Muscle layer of colon (tissue), 2 donors: ENCODE results near the gene PASK.
A peak's percentile ranks its signal among the peaks of the same experiment; 100 is the strongest.

Experiments
- H3K27ac ChIP-seq: one replicate; pipeline ENCODE4 v1.7.0; 2013; ENCODE audit warnings: low read depth, mild to moderate bottlenecking, low read length, moderate library complexity
- H3K27me3 ChIP-seq, 2 donors: one replicate each; pipeline ENCODE4 v1.7.0; 2013; ENCODE audit warnings: low read length in 2 of 2, mild to moderate bottlenecking in 2 of 2; ENCODE audit not compliant: insufficient read depth in 2 of 2, control insufficient read depth in 1 of 2
- H3K36me3 ChIP-seq: one replicate; pipeline ENCODE4 v1.7.0; 2013; ENCODE audit warnings: mild to moderate bottlenecking, low read length; ENCODE audit not compliant: insufficient read depth
- H3K4me1 ChIP-seq: one replicate; pipeline ENCODE4 v1.7.0; 2013; ENCODE audit warnings: mild to moderate bottlenecking, low read length; ENCODE audit not compliant: insufficient read depth
- H3K4me3 ChIP-seq, 2 donors: one replicate each; pipeline ENCODE4 v1.7.0; 2013; ENCODE audit warnings: low read length in 2 of 2, low read depth in 1 of 2, mild to moderate bottlenecking in 1 of 2, moderate library complexity in 1 of 2
- H3K9ac ChIP-seq: one replicate; pipeline ENCODE4 v1.7.0; 2013; ENCODE audit warnings: low read length
- H3K9me3 ChIP-seq: one replicate; pipeline ENCODE4 v1.7.0; 2013; ENCODE audit warnings: mild to moderate bottlenecking, low read length
- donor health status: abdominal sarcoma.
- donor health status: Adenocarcinoma of cecum.

Gene PASK

DNA sequence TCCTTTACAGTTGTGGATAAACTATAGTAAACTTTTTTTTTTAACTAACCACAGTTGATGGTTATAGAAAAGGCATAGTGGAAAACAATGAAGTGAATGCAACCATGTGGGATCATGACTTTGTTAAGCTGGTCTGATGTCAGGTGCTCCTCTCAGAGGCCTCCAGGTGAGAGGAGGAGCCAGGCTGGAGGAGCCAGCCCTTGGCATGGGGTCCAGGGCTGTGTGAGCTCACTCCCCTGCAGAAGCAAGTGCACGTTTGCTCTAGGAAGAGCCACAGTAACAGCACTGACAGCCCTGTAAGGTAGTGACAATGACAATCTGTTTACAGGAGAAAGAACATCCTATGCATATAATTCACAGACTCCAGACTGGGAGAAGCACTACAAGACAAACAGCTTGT, 6.7 kb upstream of the PASK start:
- Histone ChIP-seq H3K27ac (no peak overlapping the region), H3K4me3 (no peak overlapping the region), H3K27me3 (no peaks in the 10 kb centered on the region), H3K9me3 (no peaks in the 10 kb centered on the region), H3K9ac (no peak overlapping the region), H3K4me1 (peaks cover 16% of the 10 kb centered on the region), H3K36me3 (peaks cover 35% of the 10 kb centered on the region)

DNA sequence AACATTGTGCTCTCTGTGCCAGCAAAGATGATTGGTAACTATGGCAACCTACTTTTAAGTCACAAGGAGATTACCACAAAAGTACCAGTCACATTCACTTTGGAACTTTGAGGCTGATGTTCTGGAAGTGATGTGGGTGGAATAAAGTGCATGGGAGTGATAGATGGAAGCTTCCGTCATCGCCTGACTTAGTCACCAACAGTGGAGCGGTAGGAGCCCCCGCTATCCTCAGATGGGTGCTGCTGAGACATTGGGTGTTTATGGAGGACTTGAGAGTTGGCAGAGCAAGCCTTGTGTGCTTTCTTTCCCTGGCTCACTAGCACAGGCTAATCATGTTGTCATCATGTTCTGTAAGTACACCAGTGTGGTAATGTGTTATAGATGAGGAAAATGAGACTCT, 5.6 kb upstream of the PASK start:
- no peaks in the 10 kb centered on the region for H3K27me3 ChIP-seq
- H3K27ac ChIP-seq = no peak overlapping the region
- no peak overlapping the region for H3K4me3 ChIP-seq
- H3K36me3 ChIP-seq = peaks cover 35% of the 10 kb centered on the region
- no peak overlapping the region for H3K9ac ChIP-seq
- peaks cover 18% of the 10 kb centered on the region for H3K4me1 ChIP-seq
- no peaks in the 10 kb centered on the region for H3K9me3 ChIP-seq

DNA sequence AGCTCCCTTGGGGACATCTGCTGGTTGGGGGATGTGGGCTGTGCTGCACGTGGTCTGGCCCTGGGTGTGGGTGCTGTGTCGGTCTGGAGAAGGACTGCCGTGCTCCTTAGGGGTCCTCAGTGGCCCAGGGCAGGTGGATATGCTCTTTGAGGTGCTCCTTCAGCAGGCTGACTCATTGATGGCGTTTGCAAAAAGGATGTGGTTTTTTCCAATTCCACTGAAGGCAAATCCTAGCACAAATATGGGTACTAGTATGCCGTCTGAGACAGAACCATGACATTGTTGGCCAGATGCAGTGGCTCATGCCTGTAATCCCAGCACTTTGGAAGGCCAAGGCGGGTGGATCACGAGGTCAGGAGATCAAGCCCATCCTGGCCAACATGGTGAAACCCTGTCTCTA, 4.3 kb upstream of the PASK start:
- no peak overlapping the region for H3K4me3 ChIP-seq
- H3K36me3 ChIP-seq = peaks cover 26% of the 10 kb centered on the region
- no peaks in the 10 kb centered on the region for H3K9me3 ChIP-seq
- no peak overlapping the region for H3K27ac ChIP-seq
- no peaks in the 10 kb centered on the region for H3K27me3 ChIP-seq
- no peak overlapping the region for H3K9ac ChIP-seq
- peaks cover 20% of the 10 kb centered on the region for H3K4me1 ChIP-seq

DNA sequence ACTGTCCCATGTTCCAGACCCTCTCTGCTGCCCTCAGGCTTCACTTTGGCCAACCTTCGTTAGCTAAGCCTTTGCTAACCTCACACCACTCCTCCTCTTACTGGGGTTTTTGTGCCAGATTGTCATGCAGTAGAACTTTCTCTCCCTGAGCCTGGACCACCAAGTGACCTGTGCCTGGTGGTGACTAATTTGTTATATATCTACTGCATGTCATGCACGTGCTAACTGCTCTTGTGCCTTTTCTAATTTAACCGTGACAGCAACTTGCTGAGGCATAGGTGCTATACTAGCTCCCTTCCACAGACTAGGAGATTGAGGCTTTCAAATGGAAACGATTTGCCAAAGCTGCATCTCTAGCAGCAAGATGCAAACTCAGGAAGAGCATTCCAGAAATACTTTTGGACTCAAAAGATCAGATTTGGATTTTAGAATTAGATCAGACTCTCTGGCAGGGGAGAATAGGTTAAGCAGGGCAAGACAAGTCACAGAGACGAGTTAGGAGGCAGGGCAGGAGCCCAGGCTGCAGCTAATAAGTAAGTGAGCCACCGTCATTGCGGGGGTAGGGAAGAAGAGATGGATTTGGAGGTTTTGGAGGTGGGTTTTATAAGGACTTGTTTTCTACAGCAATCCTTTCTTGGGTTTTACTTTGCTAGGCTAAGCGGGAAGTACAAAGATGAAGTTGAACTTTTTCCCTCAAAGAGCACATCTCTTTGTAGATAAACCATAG, 2.8 kb upstream of the PASK start:
- Histone ChIP-seq H3K4me1 (peaks cover 25% of the 10 kb centered on the region), H3K27me3 (no peaks in the 10 kb centered on the region), H3K4me3 (no peak overlapping the region), H3K36me3 (peaks cover 13% of the 10 kb centered on the region), H3K9ac (no peak overlapping the region), H3K27ac (no peak overlapping the region), H3K9me3 (no peaks in the 10 kb centered on the region)

- H3K27ac ChIP-seq = peak overlapping the region; percentile 84
- H3K4me1 ChIP-seq = peaks cover 25% of the 10 kb centered on the region
Observed at GRCh38 chr2:241150660-241151530, 1.6 kb upstream of the PASK start.

DNA sequence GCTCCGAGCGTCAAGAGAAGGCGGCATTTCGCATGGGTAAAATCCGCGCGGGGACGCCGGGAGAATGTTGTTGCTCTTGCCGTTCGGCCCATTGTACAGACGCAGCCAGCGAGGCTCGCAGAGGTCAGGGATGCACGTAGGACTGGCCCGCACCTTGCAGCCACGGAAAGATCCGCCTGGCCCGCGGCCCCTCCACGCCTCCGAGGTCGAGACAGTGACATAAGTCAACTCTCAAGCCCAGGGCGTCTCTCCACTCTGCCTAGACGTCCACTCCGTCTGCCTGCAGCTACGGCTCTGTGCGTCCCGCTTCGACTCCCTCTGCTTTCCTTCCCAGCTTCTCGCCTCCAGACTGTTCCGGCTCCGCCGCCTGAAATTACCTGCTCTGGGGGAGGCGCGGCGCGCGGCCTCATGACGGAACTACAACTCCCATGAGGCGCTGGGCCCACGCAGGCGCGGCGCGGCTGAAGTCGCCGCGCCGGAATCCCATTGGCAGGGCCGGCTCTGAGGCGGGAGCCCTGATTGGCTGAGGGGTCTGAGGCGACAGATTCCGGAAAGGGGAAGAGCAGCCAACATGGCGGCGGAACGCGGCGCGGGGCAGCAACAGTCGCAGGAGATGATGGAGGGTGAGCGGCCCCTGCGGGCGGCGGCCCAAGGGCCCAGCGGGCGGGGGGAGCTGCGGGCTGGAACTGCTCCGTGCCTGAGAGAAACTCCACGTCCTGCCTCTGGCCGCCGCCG, 820 bp upstream of the PASK start, which contains the start of gene PPP1R7:
Gene PPP1R7, plus strand, starts transcription at position 543 of the 735 bp plus-strand sequence. Its CDS starts 29 bp downstream, at position 572.
- peak within 1 kb of the TSS; percentile 84 for H3K27ac ChIP-seq
- no peaks in the 10 kb centered on the region for H3K9me3 ChIP-seq
- peaks cover 11% of the 10 kb centered on the region for H3K36me3 ChIP-seq
- H3K4me3 ChIP-seq = peak within 1 kb of the TSS; percentile 94 to 96
- H3K9ac ChIP-seq = peak within 1 kb of the TSS; percentile 32
- H3K4me1 ChIP-seq = peaks cover 25% of the 10 kb centered on the region
- H3K27me3 ChIP-seq = no peaks in the 10 kb centered on the region

More at GRCh38 chr2:241150660-241151530, 1.6 kb upstream of the PASK start:
- Histone ChIP-seq H3K4me3 (peak overlapping the region; percentile 94 to 96), H3K9me3 (no peaks in the 10 kb centered on the region), H3K9ac (peak overlapping the region; percentile 32), H3K36me3 (peaks cover 13% of the 10 kb centered on the region), H3K27me3 (no peaks in the 10 kb centered on the region)

- Histone ChIP-seq H3K4me1 (peaks cover 25% of the 10 kb centered on the region), H3K27me3 (no peaks in the 10 kb centered on the region), H3K4me3 (peak overlapping the region; percentile 94 to 96), H3K27ac (peak overlapping the region; percentile 6), H3K36me3 (peaks cover 6% of the 10 kb centered on the region), H3K9ac (no peak overlapping the region), H3K9me3 (no peaks in the 10 kb centered on the region)
Observed at GRCh38 chr2:241149675-241149924, 328 bp upstream of the PASK start.

GRCh38 chr2:241148239-241148638, 1.0 kb downstream of the PASK start:
- Histone ChIP-seq H3K4me3 (no peak overlapping the region), H3K4me1 (peaks cover 25% of the 10 kb centered on the region), H3K27ac (no peak overlapping the region), H3K9ac (no peak overlapping the region), H3K27me3 (no peaks in the 10 kb centered on the region), H3K9me3 (no peaks in the 10 kb centered on the region), H3K36me3 (no peaks in the 10 kb centered on the region)

DNA sequence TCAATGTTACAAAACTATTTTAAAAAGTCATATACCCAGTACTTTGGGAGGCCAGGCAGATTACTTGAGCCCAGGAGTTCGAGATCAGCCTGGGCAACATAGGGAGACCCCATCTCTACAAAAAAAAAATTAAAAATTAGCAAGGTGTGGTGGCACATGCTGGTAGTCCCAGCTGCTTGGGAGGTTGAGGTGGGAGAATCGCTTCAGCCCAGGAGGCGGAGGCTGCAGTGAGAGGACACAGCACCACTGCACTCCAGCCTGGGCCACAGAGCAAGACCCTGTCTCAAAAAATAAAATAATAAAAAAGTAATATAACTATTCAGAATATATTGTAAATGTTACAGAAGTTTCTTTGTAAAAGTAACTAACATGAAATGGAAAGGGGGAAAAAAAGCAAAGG, 1.9 kb downstream of the PASK start:
- no peak overlapping the region for H3K27ac ChIP-seq
- no peak overlapping the region for H3K9ac ChIP-seq

DNA sequence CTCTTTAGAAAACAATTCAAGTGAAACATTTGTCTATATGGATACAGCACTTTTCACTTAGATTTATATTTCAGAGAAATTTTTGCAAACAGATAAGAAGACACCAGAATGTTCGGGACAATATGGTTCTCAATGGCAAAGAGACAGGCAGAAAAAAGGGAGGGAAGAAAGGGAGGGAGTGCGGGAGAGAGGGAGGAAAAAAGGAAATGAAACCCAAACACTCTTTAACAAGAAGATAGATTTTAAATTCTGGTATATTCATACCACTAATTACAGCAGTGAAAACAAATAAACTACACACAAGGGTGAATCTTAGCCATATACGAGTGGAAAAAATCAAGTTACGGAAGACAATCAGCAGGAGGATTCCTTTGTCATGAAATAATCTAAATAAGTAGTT, 3.0 kb downstream of the PASK start:
- Histone ChIP-seq H3K9me3 (no peaks in the 10 kb centered on the region), H3K4me1 (peaks cover 13% of the 10 kb centered on the region), H3K9ac (no peak overlapping the region), H3K27me3 (no peaks in the 10 kb centered on the region), H3K27ac (no peak overlapping the region), H3K4me3 (no peak overlapping the region), H3K36me3 (no peaks in the 10 kb centered on the region)

More for the DNA sequence above, 1.9 kb downstream of the PASK start:
- H3K27me3 ChIP-seq = no peaks in the 10 kb centered on the region
- H3K4me1 ChIP-seq = peaks cover 24% of the 10 kb centered on the region
- H3K36me3 ChIP-seq = no peaks in the 10 kb centered on the region
- no peak overlapping the region for H3K4me3 ChIP-seq
- H3K9me3 ChIP-seq = no peaks in the 10 kb centered on the region

GRCh38 chr2:241142593-241142992, 6.7 kb downstream of the PASK start:
- H3K27me3 ChIP-seq = no peaks in the 10 kb centered on the region
- no peak overlapping the region for H3K4me3 ChIP-seq
- H3K9ac ChIP-seq = no peak overlapping the region
- no peaks in the 10 kb centered on the region for H3K9me3 ChIP-seq
- no peaks in the 10 kb centered on the region for H3K4me1 ChIP-seq
- no peak overlapping the region for H3K27ac ChIP-seq
- no peaks in the 10 kb centered on the region for H3K36me3 ChIP-seq
